ENCODE measurements around the gene C10orf90. TPM values are rescaled to one million over a fixed set of nuclear protein-coding genes. Genes with fewer than 3 reads are reported as not detected.

The C10orf90 gene
- total RNA-seq, 1 donor from 2014 or later = 1.2 TPM

DNA sequence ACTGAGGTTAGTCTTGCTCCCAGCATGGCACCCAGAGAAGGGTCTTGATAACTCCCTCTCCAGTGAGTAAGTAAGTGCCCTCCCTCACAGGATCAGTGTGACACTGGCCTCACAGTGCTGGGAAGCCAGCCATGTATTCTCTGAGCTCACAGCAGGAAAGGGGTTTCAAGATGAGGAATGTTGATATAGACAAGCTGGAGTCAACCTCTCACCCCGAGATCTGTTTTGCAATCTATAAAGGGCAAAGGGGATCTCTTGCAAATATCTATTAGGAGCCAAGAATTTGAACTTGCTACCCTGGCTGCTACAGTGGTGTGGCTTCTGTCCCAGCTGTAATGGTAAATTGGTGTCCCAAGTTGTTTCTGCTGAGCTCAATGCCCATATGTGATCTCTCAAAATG is 212.0 kb downstream of the C10orf90 start:
- no peak for DNase-seq

DNA sequence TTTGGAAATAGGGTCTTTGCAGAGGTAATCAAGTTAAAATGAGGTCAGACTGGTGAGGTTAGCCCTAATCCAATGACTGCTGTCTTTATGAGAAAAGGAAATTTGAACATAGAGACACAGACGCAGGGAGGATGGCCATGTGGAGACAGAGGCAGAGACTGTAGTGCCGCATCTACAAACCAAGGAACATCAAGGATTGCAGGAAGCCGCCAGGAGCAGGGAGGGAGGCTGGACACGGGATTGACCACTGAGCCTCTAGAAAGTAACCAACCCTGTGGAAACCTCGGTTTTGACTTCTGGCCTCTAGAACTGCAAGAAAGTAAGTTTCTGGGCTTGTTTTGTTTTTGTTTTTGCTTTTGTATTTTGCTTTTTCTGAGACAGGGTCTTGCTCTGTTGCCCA is 213.9 kb downstream of the C10orf90 start:
- no peak for DNase-seq

DNA sequence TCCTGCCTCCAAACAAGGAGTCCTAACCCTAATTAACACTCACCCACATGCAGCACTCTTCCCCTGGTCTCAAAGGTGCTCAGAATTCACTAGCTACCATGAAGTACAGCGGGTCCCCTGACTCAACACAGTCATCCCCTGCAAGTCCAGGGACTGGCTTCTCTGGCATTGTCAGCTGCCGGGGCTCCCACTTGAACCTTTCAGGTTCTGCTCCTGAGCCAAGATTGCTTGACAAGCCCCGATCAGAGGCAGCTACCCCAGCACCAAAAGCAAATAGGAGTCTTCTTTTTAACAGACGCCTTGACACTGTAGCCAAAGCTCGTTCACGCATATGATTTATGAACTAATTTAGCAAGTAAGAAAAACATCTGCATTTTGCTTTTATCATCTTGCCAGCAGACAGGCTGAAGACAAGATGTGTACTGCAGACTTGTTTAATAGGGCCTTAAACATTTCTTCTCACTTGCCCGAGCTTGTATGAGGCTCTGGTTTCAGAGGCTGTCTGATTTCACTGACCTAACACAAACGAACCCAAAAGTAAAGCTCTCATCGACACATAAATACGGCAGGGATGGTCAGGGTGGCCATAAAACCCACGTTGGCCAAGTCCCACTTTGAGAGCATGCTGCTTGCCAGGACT is 214.6 kb downstream of the C10orf90 start:
- peak; percentile 81 for DNase-seq

DNA sequence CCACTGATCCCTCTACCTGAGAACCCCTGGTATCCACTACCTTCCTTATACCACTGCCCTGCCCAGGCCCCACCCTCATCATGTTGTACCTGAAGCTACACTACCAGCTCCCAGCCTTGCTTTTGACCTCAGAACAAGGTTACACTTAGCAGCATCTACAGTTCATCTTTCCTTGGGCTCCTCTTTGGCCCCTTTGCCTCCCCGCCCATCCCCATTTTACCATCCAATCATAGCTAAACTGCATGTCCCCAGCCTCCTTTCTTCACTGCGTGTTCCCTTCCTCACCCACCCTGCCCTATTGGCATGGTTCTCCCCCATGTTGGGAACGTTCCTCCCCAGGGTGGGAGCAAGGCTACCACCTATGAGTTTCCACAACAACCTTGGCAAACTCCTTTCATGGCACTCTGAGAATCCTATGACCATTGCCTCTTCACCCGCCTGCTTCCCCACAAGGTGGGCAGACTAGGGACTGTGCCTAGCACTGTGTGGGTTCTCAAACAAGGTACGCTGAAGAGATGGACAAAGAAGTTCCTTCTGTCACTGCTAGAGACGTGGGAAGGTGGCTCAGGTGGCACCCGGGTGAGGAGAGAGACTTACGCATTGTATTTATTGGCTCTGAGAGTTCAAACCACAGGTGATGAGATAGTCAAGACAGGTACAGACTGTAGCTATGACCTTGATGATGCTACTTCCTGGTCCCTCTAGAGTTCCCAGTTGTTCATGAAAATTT is 215.3 kb downstream of the C10orf90 start:
- DNase-seq = no peak

DNA sequence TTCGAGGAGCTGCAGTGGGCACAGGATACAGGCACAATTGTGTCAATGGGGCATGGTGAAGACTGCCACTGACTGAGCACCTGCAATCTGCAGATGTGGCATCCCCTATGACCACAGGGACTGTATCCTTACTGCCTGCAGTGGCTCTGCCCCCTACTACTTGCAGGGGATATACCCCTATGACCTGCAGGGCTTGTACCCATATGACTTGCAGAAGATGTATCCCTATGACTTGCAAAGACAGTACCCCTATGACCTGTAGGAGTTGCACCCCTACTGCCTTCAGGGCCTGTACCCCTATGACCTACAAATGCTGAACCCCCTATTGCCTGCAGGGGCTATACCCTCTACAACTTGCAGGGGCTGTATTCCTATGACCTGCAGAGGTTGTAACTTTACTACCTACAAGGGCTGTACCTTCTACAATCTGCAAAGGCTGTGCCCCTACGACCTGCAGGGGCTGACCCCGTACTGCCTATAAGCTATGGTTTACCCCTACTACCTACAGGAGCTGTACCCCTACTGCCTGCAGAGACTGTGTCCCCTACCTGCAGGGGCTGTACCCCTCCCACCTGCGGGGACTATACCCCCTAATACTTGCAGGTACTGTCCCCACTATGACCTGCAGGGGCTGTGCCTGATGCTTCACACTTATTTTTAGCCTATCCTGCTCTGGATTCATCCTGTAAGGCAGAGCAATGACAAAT is 216.3 kb downstream of the C10orf90 start:
- no peak for DNase-seq

DNA sequence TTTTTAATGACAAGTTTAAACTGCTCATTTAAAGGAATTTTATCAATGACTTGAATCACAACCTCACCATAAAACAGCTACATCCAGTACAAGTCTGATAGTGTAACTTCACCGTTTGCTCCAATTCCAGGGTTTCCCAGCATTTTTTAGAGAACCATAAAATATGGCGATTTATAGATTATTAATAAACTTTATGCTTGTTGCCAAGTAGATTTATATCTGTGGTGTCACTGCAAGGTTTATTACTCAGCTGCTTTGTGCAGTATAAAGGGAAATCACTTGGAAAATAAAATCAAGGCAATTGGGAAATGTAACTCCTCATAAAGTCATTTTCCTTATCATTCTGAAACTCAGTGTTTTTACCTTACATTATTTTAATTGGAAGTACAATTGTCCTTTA is 218.2 kb downstream of the C10orf90 start:
- DNase-seq = no peak

DNA sequence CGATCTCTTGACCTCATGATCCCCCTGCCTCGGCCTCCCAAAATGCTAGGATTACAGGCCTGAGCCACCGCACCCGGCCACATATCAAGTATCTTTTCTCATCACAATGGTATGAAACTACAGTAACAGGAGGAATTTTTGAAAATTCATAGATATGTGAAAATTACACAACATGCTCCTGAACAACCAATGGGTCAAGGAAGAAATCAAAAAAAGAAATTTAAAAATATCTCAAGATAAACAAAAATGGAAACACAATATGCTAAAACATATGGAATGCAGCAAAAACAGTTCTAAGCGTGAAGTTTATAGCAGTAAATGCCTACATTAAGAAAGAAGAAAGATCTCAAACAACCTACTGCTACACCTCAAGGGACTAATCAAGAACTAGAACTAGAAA is 222.4 kb downstream of the C10orf90 start:
- no peak for DNase-seq

DNA sequence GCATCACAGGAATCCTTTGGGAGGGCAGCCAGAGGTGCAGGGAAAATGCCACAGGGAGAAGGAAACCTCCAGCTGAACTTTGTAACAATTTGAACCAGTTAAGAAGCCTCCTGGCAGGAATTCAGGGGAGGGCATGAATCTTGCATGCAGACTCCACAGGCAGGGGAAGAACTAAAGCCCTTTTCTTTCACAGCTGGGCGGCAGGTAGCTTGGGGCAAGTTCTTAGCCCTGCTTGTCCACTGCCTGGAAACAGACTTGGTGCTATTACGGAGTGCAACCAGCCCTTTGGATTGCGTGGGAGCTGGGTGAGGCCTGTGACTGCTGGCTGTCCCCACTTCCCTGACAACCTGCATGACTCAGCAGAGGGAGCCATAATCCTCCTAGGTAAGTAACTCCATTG is 230.6 kb downstream of the C10orf90 start:
- DNase-seq = no peak

DNA sequence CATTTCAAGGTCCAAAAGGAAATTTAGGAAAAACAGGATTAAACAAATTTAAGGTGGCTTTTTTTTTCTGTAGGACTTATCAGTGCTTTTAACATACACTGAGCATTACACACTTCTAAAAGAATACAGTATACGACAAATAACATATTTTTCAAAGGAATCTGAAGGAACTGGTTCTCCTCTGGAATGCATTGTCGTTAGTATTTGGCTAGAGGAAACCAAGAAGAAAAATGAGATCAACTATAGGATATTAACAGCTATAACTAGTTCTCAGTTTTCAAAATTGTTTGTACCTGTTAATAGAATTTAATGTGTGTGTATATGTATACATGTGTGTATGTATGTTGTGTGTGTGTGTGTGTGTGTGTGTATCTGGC is 232.1 kb downstream of the C10orf90 start:
- DNase-seq = no peak

DNA sequence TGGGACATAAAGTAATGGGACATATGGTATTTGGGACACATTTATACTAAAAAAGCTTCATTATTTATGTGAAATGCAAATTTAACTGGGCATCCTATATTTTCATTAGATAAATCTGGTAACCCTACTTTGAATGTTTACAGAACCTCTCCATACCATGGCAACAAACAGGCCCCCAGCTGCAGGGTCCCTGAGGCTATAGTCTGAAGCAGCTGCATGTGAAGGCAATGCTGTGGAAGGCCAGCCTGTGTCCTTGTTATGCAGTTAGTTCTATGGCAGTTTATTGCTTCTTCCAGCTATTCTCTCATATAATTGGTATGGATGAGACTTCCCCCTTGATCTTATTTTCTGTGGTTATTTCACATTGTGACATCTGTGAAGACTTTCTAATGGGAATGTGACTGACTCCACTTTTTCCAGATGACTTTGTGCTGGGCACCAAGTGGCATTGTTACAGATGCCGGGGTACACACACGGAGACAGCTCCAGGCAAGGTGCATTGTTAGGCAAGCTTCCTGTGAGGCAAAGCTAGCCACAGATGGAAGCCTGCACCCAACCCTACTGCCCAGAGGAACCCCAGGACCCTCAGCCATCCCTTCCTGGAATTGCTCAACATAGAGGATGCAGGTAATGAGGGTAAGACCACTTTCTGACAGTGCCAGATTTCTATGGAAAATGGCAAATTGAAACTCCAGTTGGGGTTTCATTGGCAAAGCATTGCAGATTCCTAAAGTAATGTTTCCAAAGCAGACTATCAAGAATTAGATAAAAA is 232.7 kb downstream of the C10orf90 start:
- DNase-seq = peak; percentile 72

DNA sequence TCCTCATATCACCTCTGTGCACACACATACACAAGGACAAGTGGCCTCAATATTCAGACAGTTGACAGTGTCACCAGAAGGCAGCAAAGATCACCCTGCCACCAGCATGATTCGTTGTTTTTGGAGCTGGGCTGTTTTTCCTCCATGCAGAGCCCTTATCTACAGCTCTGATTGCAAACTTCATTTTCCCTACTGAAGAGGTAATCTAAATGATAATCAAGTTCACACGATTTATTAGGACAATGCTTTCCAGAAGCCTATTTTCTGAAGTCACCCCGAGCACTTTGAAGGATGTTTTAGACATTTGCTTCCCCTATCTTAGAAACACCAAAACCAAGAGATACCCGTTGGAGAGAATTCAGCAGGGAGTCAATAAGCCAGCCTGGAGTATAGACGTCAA is 236.3 kb downstream of the C10orf90 start:
- no peak for DNase-seq

DNA sequence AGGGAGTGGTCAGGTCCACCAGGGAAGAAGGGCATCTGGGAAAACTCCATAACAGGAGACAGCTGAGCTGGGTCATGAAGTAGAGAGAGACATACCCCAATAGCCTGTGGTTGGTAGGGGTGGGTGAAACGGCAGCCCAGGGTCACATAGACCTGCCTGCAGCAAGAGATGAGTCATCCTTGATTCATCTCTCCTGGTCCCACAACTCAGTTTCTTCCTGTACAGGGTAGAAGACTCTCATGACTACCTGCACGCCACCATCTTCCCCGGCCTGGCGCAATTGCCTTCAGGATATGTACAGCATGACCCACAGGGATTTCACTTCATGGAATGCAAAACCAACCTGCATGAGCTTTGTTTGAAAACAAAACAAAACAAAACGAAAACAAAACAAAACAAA is 237.1 kb downstream of the C10orf90 start:
- DNase-seq = no peak

DNA sequence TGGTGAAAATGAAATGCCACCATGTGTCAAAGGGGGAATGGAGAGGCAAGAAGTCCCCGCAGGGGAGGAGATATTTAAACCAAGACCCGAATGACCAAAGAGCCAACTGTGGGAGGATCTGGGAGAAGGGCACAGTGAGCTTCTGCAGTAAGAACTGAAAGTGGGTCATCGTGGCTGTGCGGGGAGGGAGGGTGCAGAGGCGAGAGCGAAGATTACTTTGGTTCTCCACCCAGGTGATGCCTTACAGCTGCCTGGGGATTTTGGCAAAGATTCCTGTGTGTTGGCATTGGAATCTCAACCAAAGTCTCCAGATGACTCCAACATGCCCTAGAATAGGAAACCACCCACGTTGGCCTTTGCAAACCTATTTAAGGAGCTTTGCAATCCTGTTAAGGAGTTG is 238.0 kb downstream of the C10orf90 start:
- DNase-seq = no peak

DNA sequence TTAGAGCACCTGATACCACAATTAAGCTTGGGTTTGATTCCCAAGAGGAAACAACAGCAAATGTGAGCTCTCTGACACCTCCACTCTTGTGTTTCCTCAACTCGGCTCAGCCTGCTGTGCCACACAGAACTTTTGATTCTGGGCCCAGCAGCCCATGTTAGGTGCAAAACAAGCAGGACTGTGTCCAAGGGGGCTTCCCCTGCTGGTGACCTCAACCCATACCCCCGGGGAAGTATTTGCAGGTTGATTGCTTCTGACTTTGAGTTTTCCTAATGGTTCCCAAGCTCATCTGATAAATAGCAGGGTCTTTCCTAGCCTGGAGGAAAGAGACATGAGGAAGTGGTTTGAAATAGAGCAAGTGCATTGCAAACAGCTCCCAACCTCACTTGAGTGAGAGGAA is 238.7 kb downstream of the C10orf90 start:
- no peak for DNase-seq

DNA sequence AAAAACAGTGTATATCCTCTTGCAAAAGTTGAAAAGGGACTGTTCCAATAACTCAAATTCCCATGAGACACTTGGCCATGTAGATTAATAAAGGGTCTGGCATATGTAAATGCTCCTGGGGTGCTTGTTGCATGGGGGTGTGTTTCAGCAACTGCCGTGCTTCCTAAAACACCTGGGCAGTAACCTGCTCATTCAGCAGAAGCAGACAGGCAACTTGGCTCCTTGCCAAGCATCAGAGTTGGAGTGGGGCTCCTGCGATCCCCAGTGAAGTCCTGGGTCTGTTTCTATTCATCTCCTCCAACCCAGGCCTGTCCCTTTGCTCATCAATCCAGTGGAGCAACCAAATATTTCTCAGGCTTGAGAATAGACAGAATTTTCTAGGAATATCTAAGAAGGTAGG is 240.0 kb downstream of the C10orf90 start:
- no peak for DNase-seq

DNA sequence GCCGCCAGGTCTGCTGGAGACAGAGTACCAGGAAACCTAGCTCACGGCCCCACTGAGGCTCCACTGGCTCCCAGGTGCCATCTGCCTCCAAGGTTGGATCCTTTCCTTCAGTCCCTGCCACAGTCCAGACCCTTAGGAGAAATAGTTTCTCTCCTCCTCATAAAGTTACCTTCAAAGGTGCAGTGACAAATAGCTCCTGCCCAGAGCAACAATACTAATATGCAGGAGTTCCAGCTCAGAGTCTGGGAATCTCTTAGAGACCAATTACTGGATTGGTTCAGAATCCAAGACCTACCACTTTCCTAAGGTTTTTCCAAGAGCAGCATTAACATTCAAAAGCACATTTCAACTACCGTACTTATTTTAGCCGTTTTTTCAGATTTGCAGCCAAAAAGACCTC is 241.2 kb downstream of the C10orf90 start:
- no peak for DNase-seq

DNA sequence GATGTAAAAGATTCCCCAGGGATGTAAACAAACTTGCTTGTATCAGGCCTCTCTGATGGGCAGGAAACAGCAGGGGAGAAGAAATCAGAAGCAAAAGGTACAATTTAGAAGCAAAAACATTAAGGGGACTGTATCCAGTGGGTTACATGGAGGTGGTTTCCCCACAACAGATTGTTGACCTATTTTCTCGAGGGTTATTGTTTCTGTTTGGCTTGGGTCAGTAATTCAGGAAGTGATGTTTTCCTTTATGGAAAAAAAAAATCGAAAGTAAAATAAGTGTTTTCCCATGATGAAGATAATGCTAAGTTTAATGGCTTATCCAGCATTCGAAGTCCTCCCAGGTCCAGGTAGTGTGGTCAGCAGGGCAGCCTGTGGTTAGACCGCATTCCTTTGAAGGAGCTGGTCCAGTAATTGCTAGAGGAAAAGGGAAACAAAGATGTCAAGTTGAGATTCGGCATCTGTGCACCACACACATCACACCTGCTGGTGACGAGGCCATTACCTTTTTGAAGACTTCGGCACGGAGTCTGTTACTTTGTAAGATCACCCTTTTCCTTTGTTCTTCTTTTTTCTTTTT is 244.9 kb downstream of the C10orf90 start:
- no peak for DNase-seq

DNA sequence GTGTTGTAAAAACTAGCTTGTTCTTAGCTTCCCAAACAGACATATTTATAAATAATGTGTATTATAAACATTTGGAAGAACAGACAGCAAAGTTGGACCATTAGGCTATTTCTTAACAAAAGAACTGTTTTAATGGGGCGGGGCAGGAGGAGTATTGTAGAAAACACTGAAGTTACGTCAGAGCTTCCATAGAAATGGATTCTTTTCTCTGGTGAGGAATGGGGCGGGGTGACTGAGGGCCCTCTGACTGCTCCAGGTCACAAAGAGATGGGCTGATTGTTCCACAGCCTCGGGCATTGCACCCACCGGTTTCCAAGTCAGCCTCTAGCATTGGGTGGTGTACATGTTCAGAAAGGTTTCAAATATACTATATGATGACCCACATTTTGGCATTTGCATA is 245.5 kb downstream of the C10orf90 start:
- DNase-seq = no peak

DNA sequence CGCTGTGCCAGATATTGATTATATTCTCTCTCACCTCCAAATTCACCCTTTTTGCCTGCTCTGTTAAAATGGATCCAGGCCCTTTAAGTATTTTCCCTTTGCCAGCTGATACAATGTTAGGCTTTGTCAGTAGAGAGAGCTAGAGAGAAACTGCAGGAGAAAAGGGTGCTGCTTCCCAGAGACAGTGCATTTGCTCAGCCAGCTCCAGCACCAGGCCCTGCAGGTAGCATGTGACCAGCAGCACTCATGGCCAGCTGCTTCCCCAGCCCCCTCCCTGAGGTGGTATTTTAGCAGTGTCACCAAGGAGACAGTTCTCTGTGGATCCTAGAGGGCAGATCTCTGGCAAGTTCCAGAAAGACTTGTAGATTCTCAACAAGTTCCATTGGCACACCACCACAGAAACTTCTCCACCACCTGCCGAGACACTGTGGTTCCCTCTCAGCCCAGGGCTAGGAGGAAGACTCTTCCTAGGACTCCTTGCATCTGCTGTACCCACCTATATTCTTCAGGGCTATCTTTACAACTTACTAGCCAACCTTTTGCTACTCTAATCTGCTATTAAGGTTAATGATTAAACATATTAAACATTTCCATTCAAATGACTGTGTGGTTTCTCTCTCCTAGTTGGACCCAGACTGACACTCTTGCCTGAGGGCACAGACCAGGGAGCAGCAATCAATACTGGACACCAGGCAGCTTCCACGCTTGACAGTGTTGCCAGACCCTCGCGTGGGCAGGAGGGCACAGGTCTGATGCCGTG is 246.6 kb downstream of the C10orf90 start:
- no peak for DNase-seq

DNA sequence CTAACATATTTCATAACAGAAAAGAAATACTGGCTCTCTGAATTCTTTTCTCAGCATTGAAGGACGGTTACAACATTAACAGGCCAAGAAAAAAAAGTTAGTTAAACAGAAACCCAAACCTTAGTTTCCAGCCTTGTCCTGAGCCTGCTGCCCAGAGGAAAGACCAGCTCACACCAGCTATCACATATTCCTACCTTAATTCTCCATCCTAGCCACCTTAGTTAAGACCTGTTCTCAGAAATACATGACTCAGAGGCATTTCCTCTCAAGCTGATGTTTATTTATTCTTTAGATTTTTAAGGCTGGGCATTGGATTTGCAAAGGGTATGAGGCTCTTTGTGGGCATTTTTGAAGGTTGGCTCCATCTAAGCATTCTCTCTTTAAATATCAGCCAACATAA is 247.9 kb downstream of the C10orf90 start:
- no peak for DNase-seq

DNA sequence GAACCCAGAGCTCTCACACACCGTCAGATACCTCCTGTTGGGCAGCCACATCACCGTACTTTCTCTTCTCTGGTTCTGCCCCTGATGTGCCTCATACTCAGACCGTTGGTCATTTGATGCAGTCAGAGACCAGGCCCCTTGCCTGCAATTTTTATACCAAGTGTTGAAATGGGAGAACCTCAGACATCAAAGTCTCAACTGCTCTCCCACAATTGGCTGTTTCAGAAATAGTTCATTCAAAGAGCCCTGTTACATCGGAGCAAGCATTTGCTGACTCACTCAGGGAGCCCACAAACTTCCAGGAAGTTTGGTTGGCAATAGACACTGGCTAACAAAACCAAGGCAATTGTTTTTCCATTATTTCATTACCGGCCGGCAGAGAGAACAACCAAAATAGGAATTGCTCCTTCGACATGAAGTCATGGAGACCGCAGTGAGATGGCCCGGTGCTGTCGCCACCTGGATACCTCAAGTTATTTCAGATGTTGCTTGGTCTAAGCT is 248.7 kb downstream of the C10orf90 start:
- DNase-seq = peak; percentile 7

All from skin of body (tissue), 2 donors.